Astrocyte (in vitro differentiated cells and primary cell): Measurements from ENCODE around the gene KCNH6. TPM values are rescaled to one million over a fixed set of nuclear protein-coding genes. Genes with fewer than 3 reads are reported as not detected.

Experiments
- DNase-seq: peaks from one replicate; pipeline ENCODE4 v3.0.0-alpha.2; 2010; ENCODE audit warnings: low read depth
- FAIRE-seq: peaks from 2 replicates; lab custom pipeline; 2011; peaks lifted over from hg19 to GRCh38; lab: Jason Lieb, UNC
- H2AFZ ChIP-seq: 2 replicates; pipeline ENCODE4 v1.6.0; 2012; ENCODE audit warnings: low read depth, low read length, inconsistent platforms
- H3K27ac ChIP-seq: 2 replicates; pipeline ENCODE4 v1.5.1; 2011; ENCODE audit warnings: low read depth, low read length, inconsistent platforms
- H3K27me3 ChIP-seq: 2 replicates; pipeline ENCODE4 v1.6.0; 2011; ENCODE audit warnings: low read length, inconsistent platforms; ENCODE audit not compliant: insufficient read depth
- H3K36me3 ChIP-seq: 2 replicates; pipeline ENCODE4 v1.5.1; 2011; ENCODE audit warnings: low read length, inconsistent platforms; ENCODE audit not compliant: insufficient read depth
- H3K4me1 ChIP-seq: 2 replicates; pipeline ENCODE4 v1.5.1; 2011; ENCODE audit warnings: low read length, inconsistent platforms; ENCODE audit not compliant: insufficient read depth
- H3K4me2 ChIP-seq: 2 replicates; pipeline ENCODE4 v1.6.0; 2012; ENCODE audit warnings: low read length, inconsistent platforms
- H3K4me3 ChIP-seq: 2 replicates; pipeline ENCODE4 v1.5.1; 2011; ENCODE audit warnings: low read depth, mild to moderate bottlenecking, low read length, inconsistent platforms; ENCODE audit not compliant: insufficient read depth
- H3K79me2 ChIP-seq: 2 replicates; pipeline ENCODE4 v1.6.0; 2012; ENCODE audit warnings: mild to moderate bottlenecking, low read length, inconsistent platforms; ENCODE audit not compliant: insufficient read depth
- H3K9ac ChIP-seq: 2 replicates; pipeline ENCODE4 v1.6.0; 2012; ENCODE audit warnings: mild to moderate bottlenecking, low read length, inconsistent platforms
- H3K9me3 ChIP-seq: 2 replicates; pipeline ENCODE4 v1.5.1; 2012; ENCODE audit warnings: low read depth, mild to moderate bottlenecking, low read length, inconsistent platforms; ENCODE audit not compliant: insufficient read depth
- H4K20me1 ChIP-seq: 2 replicates; pipeline ENCODE4 v1.6.0; 2012; ENCODE audit warnings: low read length, inconsistent platforms; ENCODE audit not compliant: insufficient read depth
- H3K27ac Mint-ChIP-seq: one replicate; pipeline ENCODE4 v1.8.0; 2021; ENCODE audit warnings: mild to moderate bottlenecking, mixed read lengths; ENCODE audit not compliant: unreplicated experiment
- H3K27me3 Mint-ChIP-seq: one replicate; pipeline ENCODE4 v1.8.0; 2021; ENCODE audit warnings: low read depth, mixed read lengths; ENCODE audit not compliant: unreplicated experiment
- H3K36me3 Mint-ChIP-seq: one replicate; pipeline ENCODE4 v1.8.0; 2021; ENCODE audit warnings: low read depth, mixed read lengths; ENCODE audit not compliant: unreplicated experiment
- H3K4me1 Mint-ChIP-seq: one replicate; pipeline ENCODE4 v1.8.0; 2021; ENCODE audit warnings: low read depth, mixed read lengths; ENCODE audit not compliant: unreplicated experiment
- H3K4me3 Mint-ChIP-seq: one replicate; pipeline ENCODE4 v1.8.0; 2021; ENCODE audit warnings: mild to moderate bottlenecking, moderate library complexity, mixed read lengths; ENCODE audit not compliant: unreplicated experiment
- H3K9me3 Mint-ChIP-seq: one replicate; pipeline ENCODE4 v1.8.0; 2021; ENCODE audit warnings: mild to moderate bottlenecking, mixed read lengths; ENCODE audit not compliant: unreplicated experiment
- CTCF ChIP-seq: IDR thresholded peaks from 2 replicates; pipeline ENCODE4 v1.5.1; 2011; ENCODE audit warnings: low read depth, mild to moderate bottlenecking, inconsistent platforms, low read length, moderate library complexity; ENCODE audit not compliant: insufficient read depth
- EZH2 ChIP-seq: IDR thresholded peaks from 2 replicates; pipeline ENCODE4 v1.6.1; 2012; ENCODE audit warnings: mild to moderate bottlenecking, low read length, inconsistent platforms; ENCODE audit not compliant: insufficient read depth
- total RNA-seq: library from RNA; stranded (reverse); gene quantifications from 2 replicates; pipeline ENCODE4 v1.2.1, GENCODE V29; 2021

Gene KCNH6
- total RNA-seq, 1 donor from 2014 or later, result not detected

GRCh38 chr17:63558441-63558840 lies 35.3 kb downstream of the KCNH6 start:
- Histone ChIP-seq H3K27me3 (no peaks in the 10 kb centered on the region), H3K4me3 (no peak overlapping the region), H4K20me1 (peaks cover 92% of the 10 kb centered on the region), H3K27ac (no peak overlapping the region), H3K4me1 (no peaks in the 10 kb centered on the region), H3K79me2 (peaks cover 93% of the 10 kb centered on the region), H3K36me3 (peaks cover 4% of the 10 kb centered on the region), H3K4me2 (no peak overlapping the region), H3K9me3 (no peaks in the 10 kb centered on the region), H3K9ac (no peak overlapping the region), H2AFZ (no peak overlapping the region)
- no peak overlapping the region for H3K27ac Mint-ChIP-seq
- no peaks in the 10 kb centered on the region for H3K27me3 Mint-ChIP-seq
- TF ChIP-seq CTCF, result no peak
- no peak for TF ChIP-seq EZH2
- DNase-seq (no peak), FAIRE-seq (no peak)
- H3K4me3 Mint-ChIP-seq, result no peak overlapping the region
- H3K36me3 Mint-ChIP-seq, result no peaks in the 10 kb centered on the region
- H3K9me3 Mint-ChIP-seq, result no peaks in the 10 kb centered on the region
- peaks cover 2% of the 10 kb centered on the region for H3K4me1 Mint-ChIP-seq

- Histone ChIP-seq H3K27me3 (no peaks in the 10 kb centered on the region), H3K4me2 (no peak overlapping the region), H3K9ac (no peak overlapping the region), H3K27ac (no peak overlapping the region), H3K9me3 (no peaks in the 10 kb centered on the region), H3K79me2 (peaks cover 87% of the 10 kb centered on the region), H3K4me3 (no peak overlapping the region), H2AFZ (no peak overlapping the region), H3K36me3 (no peaks in the 10 kb centered on the region), H3K4me1 (no peaks in the 10 kb centered on the region), H4K20me1 (peaks cover 83% of the 10 kb centered on the region)
- DNase-seq (no peak), FAIRE-seq (no peak)
- TF ChIP-seq EZH2 (no peak), CTCF (no peak)
- H3K36me3 Mint-ChIP-seq, result no peaks in the 10 kb centered on the region
- H3K27ac Mint-ChIP-seq, result no peak overlapping the region
- H3K4me3 Mint-ChIP-seq, result no peak overlapping the region
- no peaks in the 10 kb centered on the region for H3K27me3 Mint-ChIP-seq
- no peaks in the 10 kb centered on the region for H3K4me1 Mint-ChIP-seq
- H3K9me3 Mint-ChIP-seq, result no peaks in the 10 kb centered on the region
Observed at GRCh38 chr17:63561819-63562218, 38.7 kb downstream of the KCNH6 start.

DNA sequence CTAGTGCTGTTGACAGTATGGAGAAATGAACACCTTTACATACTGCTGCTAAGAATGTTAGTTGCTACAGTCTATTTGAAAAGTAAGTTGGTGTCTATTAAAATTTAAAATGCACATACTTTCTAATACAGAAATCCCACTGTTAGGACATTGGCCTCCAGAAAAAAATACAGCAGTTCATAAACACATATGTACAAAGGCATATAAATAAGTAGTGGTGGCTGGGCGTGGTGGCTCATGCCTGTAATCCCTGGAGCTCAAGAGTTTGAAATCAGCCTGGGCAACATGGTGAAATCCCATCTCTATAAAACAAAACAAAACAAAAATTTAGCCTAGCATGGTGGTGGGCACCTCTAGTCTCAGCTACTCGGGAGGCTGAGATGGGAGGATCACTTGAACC lies 40.2 kb downstream of the KCNH6 start:
- H3K9me3 Mint-ChIP-seq, result no peaks in the 10 kb centered on the region
- no peak for TF ChIP-seq CTCF
- peaks cover 83% of the 10 kb centered on the region for H4K20me1 ChIP-seq

More for the DNA sequence above, 40.2 kb downstream of the KCNH6 start:
- Histone ChIP-seq H3K9ac (no peak overlapping the region), H3K4me2 (no peak overlapping the region), H3K79me2 (peaks cover 87% of the 10 kb centered on the region), H3K27me3 (no peaks in the 10 kb centered on the region), H3K4me1 (no peaks in the 10 kb centered on the region), H3K4me3 (no peak overlapping the region), H3K36me3 (no peaks in the 10 kb centered on the region), H2AFZ (no peak overlapping the region), H3K27ac (no peak overlapping the region), H3K9me3 (no peaks in the 10 kb centered on the region)
- H3K4me3 Mint-ChIP-seq, result no peak overlapping the region
- DNase-seq, result no peak
- no peaks in the 10 kb centered on the region for H3K36me3 Mint-ChIP-seq
- no peak overlapping the region for H3K27ac Mint-ChIP-seq
- no peaks in the 10 kb centered on the region for H3K27me3 Mint-ChIP-seq
- FAIRE-seq, result no peak
- H3K4me1 Mint-ChIP-seq, result no peaks in the 10 kb centered on the region
